ENCODE data around the gene TTLL11. TPM values are rescaled to one million over a fixed set of nuclear protein-coding genes. Genes with fewer than 3 reads are reported as not detected.

The TTLL11 gene
- total RNA-seq, 1 donor from 2014 or later, result 6.9 TPM

GRCh38 chr9:122091682-122092592 lies 1.2 kb downstream of the TTLL11 start:
- Histone ChIP-seq H3K79me2 (ENCODE audit: insufficient read depth, low read length) (peaks cover 31% of the 10 kb centered on the region), H3K36me3 (ENCODE audit: insufficient read depth, low read length) (no peaks in the 10 kb centered on the region), H4K20me1 (ENCODE audit: insufficient read depth, low read length) (peaks cover 44% of the 10 kb centered on the region), H3K4me2 (ENCODE audit: low read length) (peak overlapping the region; percentile 96), H3K9me3 (ENCODE audit: insufficient read depth, low read depth, low read length) (no peaks in the 10 kb centered on the region), H3K9ac (ENCODE audit: low read length) (peak overlapping the region; percentile 74), H3K27me3 (ENCODE audit: insufficient read depth, low read length) (no peaks in the 10 kb centered on the region), H3K4me1 (ENCODE audit: insufficient read depth, low read length) (peaks cover 22% of the 10 kb centered on the region), H3K27ac (ENCODE audit: low read depth, low read length) (no peak overlapping the region), H3K4me3 (ENCODE audit: insufficient read depth, low read depth, low read length) (peak overlapping the region; percentile 79), H2AFZ (ENCODE audit: low read depth, low read length) (peak overlapping the region; percentile 79)
- Mint-ChIP-seq H3K36me3 (ENCODE audit: low read depth, unreplicated experiment) (peaks cover 4% of the 10 kb centered on the region), H3K9me3 (ENCODE audit: unreplicated experiment) (no peaks in the 10 kb centered on the region), H3K27ac (ENCODE audit: unreplicated experiment) (no peak overlapping the region), H3K4me3 (ENCODE audit: unreplicated experiment) (peak overlapping the region; percentile 93), H3K4me1 (ENCODE audit: low read depth, unreplicated experiment) (peaks cover 7% of the 10 kb centered on the region), H3K27me3 (ENCODE audit: low read depth, unreplicated experiment) (peaks cover 13% of the 10 kb centered on the region)
- no peak for FAIRE-seq
- no peak for TF ChIP-seq CTCF (IDR thresholded peaks at IDR 0.05; ENCODE audit: insufficient read depth, low read depth, low read length)
- no peak for TF ChIP-seq EZH2 (IDR thresholded peaks at IDR 0.05; ENCODE audit: insufficient read depth, low read length)
- DNase-seq (ENCODE audit: low read depth), result no peak

GRCh38 chr9:122090981-122091380 lies 2.1 kb downstream of the TTLL11 start:
- Histone ChIP-seq H3K36me3 (ENCODE audit: insufficient read depth, low read length) (no peaks in the 10 kb centered on the region), H3K4me3 (ENCODE audit: insufficient read depth, low read depth, low read length) (no peak overlapping the region), H3K79me2 (ENCODE audit: insufficient read depth, low read length) (peaks cover 33% of the 10 kb centered on the region), H3K9ac (ENCODE audit: low read length) (no peak overlapping the region), H3K4me2 (ENCODE audit: low read length) (peak overlapping the region; percentile 96), H2AFZ (ENCODE audit: low read depth, low read length) (no peak overlapping the region), H3K9me3 (ENCODE audit: insufficient read depth, low read depth, low read length) (no peaks in the 10 kb centered on the region), H3K4me1 (ENCODE audit: insufficient read depth, low read length) (peaks cover 22% of the 10 kb centered on the region), H3K27ac (ENCODE audit: low read depth, low read length) (no peak overlapping the region), H4K20me1 (ENCODE audit: insufficient read depth, low read length) (peaks cover 52% of the 10 kb centered on the region), H3K27me3 (ENCODE audit: insufficient read depth, low read length) (no peaks in the 10 kb centered on the region)
- Mint-ChIP-seq H3K4me3 (ENCODE audit: unreplicated experiment) (no peak overlapping the region), H3K36me3 (ENCODE audit: low read depth, unreplicated experiment) (peaks cover 6% of the 10 kb centered on the region), H3K27me3 (ENCODE audit: low read depth, unreplicated experiment) (peaks cover 7% of the 10 kb centered on the region), H3K4me1 (ENCODE audit: low read depth, unreplicated experiment) (peaks cover 7% of the 10 kb centered on the region), H3K9me3 (ENCODE audit: unreplicated experiment) (no peaks in the 10 kb centered on the region), H3K27ac (ENCODE audit: unreplicated experiment) (no peak overlapping the region)
- FAIRE-seq (no peak), DNase-seq (ENCODE audit: low read depth) (no peak)
- no peak for TF ChIP-seq EZH2 (IDR thresholded peaks at IDR 0.05; ENCODE audit: insufficient read depth, low read length)
- TF ChIP-seq CTCF (IDR thresholded peaks at IDR 0.05; ENCODE audit: insufficient read depth, low read depth, low read length), result no peak
